Measurements from ENCODE around the gene CABP4.
A peak's percentile ranks its signal among the peaks of the same experiment; 100 is the strongest.

CABP4 gene

GRCh38 chr11:67455054-67455453 is at the start of gene CABP4:
Gene CABP4, plus strand, starts transcription at chr11:67455354. Its CDS starts 70 bp downstream, at chr11:67455424.
- DNase-seq, result no peak

- no peak for DNase-seq
Measured at GRCh38 chr11:67405688-67406339, 49.3 kb upstream of the CABP4 start.

- DNase-seq, result no peak
Measured at GRCh38 chr11:67406420-67406968, 48.7 kb upstream of the CABP4 start.

GRCh38 chr11:67406969-67407687 is 48.0 kb upstream of the CABP4 start:
- DNase-seq, result no peak

- no peak for DNase-seq
Measured at GRCh38 chr11:67407688-67408163, 47.4 kb upstream of the CABP4 start.

- DNase-seq, result no peak
Measured at GRCh38 chr11:67408437-67409200, 46.5 kb upstream of the CABP4 start.

GRCh38 chr11:67409261-67409666 is 45.9 kb upstream of the CABP4 start:
- DNase-seq, result no peak

- DNase-seq, result peak; percentile 67
Measured at GRCh38 chr11:67409781-67410368, 45.3 kb upstream of the CABP4 start.

- no peak for DNase-seq
Measured at GRCh38 chr11:67410369-67410831, 44.8 kb upstream of the CABP4 start.

GRCh38 chr11:67410984-67411784 is 44.0 kb upstream of the CABP4 start:
- no peak for DNase-seq

- DNase-seq, result no peak
Measured at GRCh38 chr11:67411785-67412152, 43.4 kb upstream of the CABP4 start.

GRCh38 chr11:67412495-67413179 is 42.5 kb upstream of the CABP4 start:
- DNase-seq, result no peak

GRCh38 chr11:67413266-67413849 is 41.8 kb upstream of the CABP4 start:
- DNase-seq, result no peak

GRCh38 chr11:67415501-67416304 is 39.5 kb upstream of the CABP4 start, which contains the start of gene CARNS1:
Gene CARNS1, plus strand, starts transcription at chr11:67415678. Its CDS starts 522 bp downstream, at chr11:67416200.
- DNase-seq, result no peak

- peak; percentile 84 for DNase-seq
Measured at GRCh38 chr11:67416416-67417335, 38.5 kb upstream of the CABP4 start.

GRCh38 chr11:67417425-67417824 is 37.7 kb upstream of the CABP4 start:
- no peak for DNase-seq

- no peak for DNase-seq
Measured at GRCh38 chr11:67418476-67419281, 36.5 kb upstream of the CABP4 start.
